HL-60 (cell line): Measurements from ENCODE around the gene GLP1R.

ENCODE experiments used
- DNase-seq, 2 experiments: peaks; one replicate each; pipeline ENCODE4 v3.0.0-alpha.2; 2010 to 2020; ENCODE audit warnings: low read depth in 1 of 2, low spot score in 1 of 2
- H3K27ac ChIP-seq: fragments of 250-450 bp; sonication (Bioruptor Pico); replicated peaks from 2 replicates; pipeline ENCODE4 v1.5.1; 2020; ENCODE audit warnings: mild to moderate bottlenecking, moderate library complexity
- H3K27me3 ChIP-seq: fragments of 250-450 bp; sonication (Bioruptor Pico); 2 replicates; pipeline ENCODE4 v1.5.1; 2021; ENCODE audit warnings: mild to moderate bottlenecking, moderate library complexity; ENCODE audit not compliant: insufficient read depth, poor library complexity, severe bottlenecking
- H3K4me3 ChIP-seq: replicated peaks from 2 replicates; pipeline ENCODE4 v1.5.1; 2011; ENCODE audit warnings: mild to moderate bottlenecking, control low read depth, low read length; ENCODE audit not compliant: insufficient read depth
- CTCF ChIP-seq: IDR thresholded peaks from one replicate; pipeline ENCODE4 v1.5.1; 2011; ENCODE audit warnings: low read length, control low read depth, inconsistent platforms; ENCODE audit not compliant: insufficient read depth
- GABPA ChIP-seq: IDR thresholded peaks from 2 replicates; pipeline ENCODE4 v1.6.1; 2012; ENCODE audit warnings: low read depth
- POLR2AphosphoS5 ChIP-seq: IDR thresholded peaks from 2 replicates; pipeline ENCODE4 v1.6.1; 2012; ENCODE audit warnings: low read depth
- SPI1 ChIP-seq: IDR thresholded peaks from 2 replicates; pipeline ENCODE4 v1.6.1; 2012; ENCODE audit warnings: low read depth, mild to moderate bottlenecking, borderline replicate concordance
- TF ChIP-seq, protein P1 (sequence below): IDR thresholded peaks from 2 replicates; pipeline ENCODE4 v1.6.1; 2012; ENCODE audit warnings: low read depth; ENCODE audit not compliant: insufficient replicate concordance

The GLP1R gene

DNA sequence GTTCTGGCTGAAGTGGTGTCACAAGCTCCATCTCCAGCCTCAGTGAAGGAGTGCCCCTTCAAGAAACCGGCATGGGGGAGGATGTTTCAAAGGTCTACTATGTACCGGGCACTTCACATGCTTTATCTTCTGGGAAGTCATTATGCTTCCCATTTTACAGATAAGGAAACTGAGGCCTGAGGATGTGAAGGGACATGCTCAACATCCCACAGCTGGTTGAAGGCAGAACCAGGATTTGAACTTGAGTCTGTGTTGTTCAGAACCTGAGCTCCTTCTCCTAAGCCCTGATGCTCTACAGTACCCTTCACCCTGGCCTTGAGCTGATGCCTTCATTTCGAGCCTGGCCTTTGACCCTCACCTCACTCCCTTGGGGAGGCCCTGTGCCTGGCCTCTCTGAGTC, 13.0 kb downstream of the GLP1R start:
- TF ChIP-seq POLR2AphosphoS5 (no peak), SPI1 (no peak), CTCF (no peak), GABPA (no peak)
- TF ChIP-seq, protein P1, sequence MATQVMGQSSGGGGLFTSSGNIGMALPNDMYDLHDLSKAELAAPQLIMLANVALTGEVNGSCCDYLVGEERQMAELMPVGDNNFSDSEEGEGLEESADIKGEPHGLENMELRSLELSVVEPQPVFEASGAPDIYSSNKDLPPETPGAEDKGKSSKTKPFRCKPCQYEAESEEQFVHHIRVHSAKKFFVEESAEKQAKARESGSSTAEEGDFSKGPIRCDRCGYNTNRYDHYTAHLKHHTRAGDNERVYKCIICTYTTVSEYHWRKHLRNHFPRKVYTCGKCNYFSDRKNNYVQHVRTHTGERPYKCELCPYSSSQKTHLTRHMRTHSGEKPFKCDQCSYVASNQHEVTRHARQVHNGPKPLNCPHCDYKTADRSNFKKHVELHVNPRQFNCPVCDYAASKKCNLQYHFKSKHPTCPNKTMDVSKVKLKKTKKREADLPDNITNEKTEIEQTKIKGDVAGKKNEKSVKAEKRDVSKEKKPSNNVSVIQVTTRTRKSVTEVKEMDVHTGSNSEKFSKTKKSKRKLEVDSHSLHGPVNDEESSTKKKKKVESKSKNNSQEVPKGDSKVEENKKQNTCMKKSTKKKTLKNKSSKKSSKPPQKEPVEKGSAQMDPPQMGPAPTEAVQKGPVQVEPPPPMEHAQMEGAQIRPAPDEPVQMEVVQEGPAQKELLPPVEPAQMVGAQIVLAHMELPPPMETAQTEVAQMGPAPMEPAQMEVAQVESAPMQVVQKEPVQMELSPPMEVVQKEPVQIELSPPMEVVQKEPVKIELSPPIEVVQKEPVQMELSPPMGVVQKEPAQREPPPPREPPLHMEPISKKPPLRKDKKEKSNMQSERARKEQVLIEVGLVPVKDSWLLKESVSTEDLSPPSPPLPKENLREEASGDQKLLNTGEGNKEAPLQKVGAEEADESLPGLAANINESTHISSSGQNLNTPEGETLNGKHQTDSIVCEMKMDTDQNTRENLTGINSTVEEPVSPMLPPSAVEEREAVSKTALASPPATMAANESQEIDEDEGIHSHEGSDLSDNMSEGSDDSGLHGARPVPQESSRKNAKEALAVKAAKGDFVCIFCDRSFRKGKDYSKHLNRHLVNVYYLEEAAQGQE, result no peak
- Histone ChIP-seq H3K27me3 (no peaks in the 10 kb centered on the region), H3K4me3 (no peak overlapping the region), H3K27ac (no peak overlapping the region)
- DNase-seq, result no peak

- TF ChIP-seq POLR2AphosphoS5 (no peak), SPI1 (no peak), GABPA (no peak), CTCF (no peak)
- TF ChIP-seq, protein P1, result no peak
- no peaks in the 10 kb centered on the region for H3K27me3 ChIP-seq
- no peak overlapping the region for H3K4me3 ChIP-seq
- DNase-seq, result no peak
- H3K27ac ChIP-seq, result no peak overlapping the region
These were observed 13.6 kb downstream of the GLP1R start for GRCh38 chr6:39062014-39062740.

- no peak for DNase-seq
- Histone ChIP-seq H3K27ac (no peak overlapping the region), H3K4me3 (no peak overlapping the region), H3K27me3 (no peaks in the 10 kb centered on the region)
- no peak for TF ChIP-seq GABPA
- TF ChIP-seq, protein P1, result no peak
- no peak for TF ChIP-seq SPI1
- TF ChIP-seq POLR2AphosphoS5, result no peak
- no peak for TF ChIP-seq CTCF
These were observed 14.9 kb downstream of the GLP1R start for GRCh38 chr6:39063526-39063925.
